K562 (cell line): ENCODE results near the gene TBC1D32. TPM values are rescaled to one million over a fixed set of nuclear protein-coding genes. Genes with fewer than 3 reads are reported as not detected.

Source experiments
- ATAC-seq: fragments of 200-7000 bp; cut with Tn5 transposase; 3 replicates; pipeline ENCODE4 v1.9.1; 2020; ENCODE audit warnings: moderate library complexity
- BruUV-seq: library from RNA; stranded (reverse); fragments of 400-500 nt; replicated peaks from 2 replicates; lab custom pipeline; 2021; lab: Mats Ljungman, UMichigan
- CTCF ChIA-PET: fragments of 300-600 bp; formaldehyde crosslinking; extraction: SDS; loops from one replicate; lab custom pipeline; 2021; ENCODE audit warnings: low intra/inter-chr PET ratio; lab: Yijun Ruan, JAX
- POLR2A ChIA-PET: fragments of 300-600, 350-650 bp; sonication (Branson Sonifier 250); formaldehyde crosslinking; extraction: SDS; loops from one replicate; lab custom pipeline; 2021; ENCODE audit warnings: antibody characterized with exemption, inconsistent platforms; lab: Yijun Ruan, JAX
- DNase-seq, 4 experiments: peaks; one replicate each; pipeline versions ENCODE4 v3.0.0 to v3.0.0-alpha.2; 2011 to 2018; ENCODE audit warnings: low spot score in 3 of 4, mixed read lengths in 3 of 4; ENCODE audit errors: extremely low read depth in 1 of 4
- FAIRE-seq: peaks from 2 replicates; lab custom pipeline; 2011; peaks lifted over from hg19 to GRCh38; lab: Jason Lieb, UNC
- H2AFZ ChIP-seq: 2 replicates; pipeline ENCODE4 v1.6.0; 2011; ENCODE audit warnings: low read depth, low read length, control low read depth, inconsistent platforms
- H3K27ac ChIP-seq: fragments of 200-600 bp; 3 replicates; pipeline ENCODE4 v1.8.0; 2011; ENCODE audit warnings: low read depth, mild to moderate bottlenecking, control low read depth, inconsistent platforms, low read length, moderate library complexity, mixed read lengths; ENCODE audit errors: extremely low read depth
- H3K27me3 ChIP-seq, 2 experiments: fragments of 300-600 bp in 1 of 2; 2 replicates in 1 of 2; 3 replicates in 1 of 2; pipeline versions ENCODE4 v1.6.0 to v1.8.0; 2011; ENCODE audit warnings: inconsistent platforms in 2 of 2, low read length in 2 of 2, mild to moderate bottlenecking in 1 of 2, mixed read lengths in 1 of 2, moderate library complexity in 1 of 2; ENCODE audit not compliant: control insufficient read depth in 2 of 2, insufficient read depth in 2 of 2
- H3K36me3 ChIP-seq: fragments of 300-600 bp; 3 replicates; pipeline ENCODE4 v1.8.0; 2011; ENCODE audit warnings: mild to moderate bottlenecking, low read length, inconsistent platforms; ENCODE audit not compliant: control insufficient read depth, insufficient read depth
- H3K4me1 ChIP-seq, 2 experiments: fragments of 200-600 bp in 1 of 2; replicated peaks in 1 of 2; 2 replicates in 1 of 2; 3 replicates in 1 of 2; pipeline versions ENCODE4 v1.5.1 to v1.8.0; 2011; ENCODE audit warnings: inconsistent platforms in 2 of 2, low read length in 2 of 2, mild to moderate bottlenecking in 1 of 2, mixed read lengths in 1 of 2, moderate library complexity in 1 of 2; ENCODE audit not compliant: control insufficient read depth in 2 of 2, insufficient read depth in 2 of 2
- H3K4me2 ChIP-seq: 2 replicates; pipeline ENCODE4 v1.6.1; 2011; ENCODE audit warnings: low read length, control low read depth, inconsistent platforms, mixed read lengths; ENCODE audit not compliant: insufficient read depth
- H3K4me3 ChIP-seq: fragments of 200-600 bp; sonication (generic), shearing (Covaris generic); 2 replicates; pipeline ENCODE4 v1.5.1; 2016; ENCODE audit warnings: control low read depth, inconsistent platforms
- H3K79me2 ChIP-seq: fragments of 200-600 bp; 3 replicates; pipeline ENCODE4 v1.8.0; 2011; ENCODE audit warnings: low read length, inconsistent platforms; ENCODE audit not compliant: control insufficient read depth, insufficient read depth
- H3K9ac ChIP-seq, 2 experiments: 2 replicates each; pipeline versions ENCODE4 v1.6.0 to v1.6.1; 2011; ENCODE audit warnings: low read depth in 2 of 2, low read length in 2 of 2, control low read depth in 1 of 2, inconsistent platforms in 1 of 2, mild to moderate bottlenecking in 1 of 2, mixed read lengths in 1 of 2; ENCODE audit not compliant: insufficient read depth in 1 of 2
- H3K9me1 ChIP-seq: one replicate; pipeline ENCODE4 v1.6.0; 2011; ENCODE audit warnings: inconsistent platforms, mild to moderate bottlenecking, low read length, moderate library complexity; ENCODE audit not compliant: control insufficient read depth, insufficient read depth
- H3K9me3 ChIP-seq: replicated peaks from 2 replicates; pipeline ENCODE4 v1.5.1; 2011; ENCODE audit warnings: low read depth, low read length, inconsistent platforms; ENCODE audit not compliant: control insufficient read depth, insufficient read depth
- H4K20me1 ChIP-seq: replicated peaks from 2 replicates; pipeline ENCODE4 v1.6.1; 2011; ENCODE audit warnings: low read length, inconsistent platforms, mixed read lengths; ENCODE audit not compliant: control insufficient read depth, insufficient read depth
- CBFA2T2 ChIP-seq: fragments of 450-650 bp; conservative IDR thresholded peaks from 2 replicates; pipeline ENCODE4 v1.6.1; 2017; ENCODE audit warnings: mild to moderate bottlenecking
- CHCHD3 ChIP-seq: fragments of 250-450 bp; sonication (Bioruptor Pico); IDR thresholded peaks from 2 replicates; pipeline ENCODE4 v2.1.2; 2022; ENCODE audit warnings: mild to moderate bottlenecking
- COPS2 ChIP-seq: fragments of 450-650 bp; conservative IDR thresholded peaks from 2 replicates; pipeline ENCODE4 v1.6.1; 2016; ENCODE audit warnings: mild to moderate bottlenecking, moderate library complexity
- FIP1L1 ChIP-seq: fragments of 200-400 bp; formaldehyde crosslinking; IDR thresholded peaks from 2 replicates; pipeline ENCODE4 v1.6.1; 2018; ENCODE audit warnings: mild to moderate bottlenecking, low read depth, low read length; ENCODE audit not compliant: poor library complexity, severe bottlenecking
- HNRNPUL1 ChIP-seq: fragments of 200-400 bp; formaldehyde crosslinking; IDR thresholded peaks from 2 replicates; pipeline ENCODE4 v1.6.1; 2017; ENCODE audit warnings: low read length
- LARP7 ChIP-seq: fragments of 450-650 bp; IDR thresholded peaks from 2 replicates; pipeline ENCODE4 v1.6.1; 2016
- MYNN ChIP-seq, 2 experiments: sonication (generic); formaldehyde crosslinking in 1 of 2; IDR thresholded peaks; 2 replicates each; pipeline versions ENCODE4 v1.5.0 to v1.6.1; 2016 to 2020; ENCODE audit warnings: antibody characterized with exemption in 1 of 2, missing genetic modification reagents in 1 of 2
- PHF21A ChIP-seq: fragments of 450-650 bp; IDR thresholded peaks from 2 replicates; pipeline ENCODE4 v1.6.1; 2017; ENCODE audit warnings: low read depth, borderline replicate concordance
- SRSF9 ChIP-seq: fragments of 200-400 bp; formaldehyde crosslinking; IDR thresholded peaks from 2 replicates; pipeline ENCODE4 v1.6.1; 2017; ENCODE audit warnings: low read depth, low read length, borderline replicate concordance
- ZNF224 ChIP-seq: sonication (generic); formaldehyde crosslinking; IDR thresholded peaks from 2 replicates; pipeline ENCODE4 v1.8.0; 2022; ENCODE audit warnings: mild to moderate bottlenecking, missing genetic modification reagents
- ZNF589 ChIP-seq: fragments of 200-800 bp; sonication (Bioruptor generic); IDR thresholded peaks from 2 replicates; pipeline ENCODE4 v1.6.1; 2016; ENCODE audit warnings: low read depth, missing genetic modification characterization, missing compliant biosample characterization
- ZNF696 ChIP-seq: fragments of 250-450 bp; sonication (Bioruptor Pico); conservative IDR thresholded peaks from 2 replicates; pipeline ENCODE4 v1.4.0; 2020; ENCODE audit warnings: mild to moderate bottlenecking, moderate library complexity
- WGBS: fragments of 100-300 bp; shearing (Covaris generic); methylation state at CpG from one replicate; pipeline ENCODE4 v1.1.6; 2016; ENCODE audit warnings: low coverage, mixed read lengths; ENCODE audit not compliant: insufficient coverage; ENCODE audit errors: missing lambda C conversion rate; 5-methylcytosine and 5-hydroxymethylcytosine counted together
- in situ Hi-C: fragments of 300-500 bp; cut with MboI; formaldehyde crosslinking; loops from 4 replicates; pipeline ENCODE4 v1.15.0; 2018; ENCODE audit warnings: inconsistent platforms, mixed read lengths
- intact Hi-C: fragments of 100-400 bp; cut with micrococcal nuclease; formaldehyde crosslinking; loops from 2 replicates; pipeline ENCODE4 v1.14.2; 2022
- polyA plus RNA-seq, 8 experiments: library from polyadenylated mRNA; depleted of rRNA in 4 of 8; stranded (reverse) in 5 of 8; unstranded in 3 of 8; fragments of >200 nt; fragmentation: Nextera tagmentation in 2 of 8; fragmentation: Illumina TruSeq in 1 of 8; extraction: Ambion mirVana in 2 of 8; extraction: Trizol in 1 of 8; gene quantifications; 2 replicates each; pipeline versions ENCODE4 v1.2.1 to v1.2.3, GENCODE V29; 2011 to 2014; ENCODE audit warnings: inconsistent platforms in 1 of 8, missing spikeins in 1 of 8
- total RNA-seq, 7 experiments: library from RNA; depleted of rRNA in 6 of 7; stranded (reverse); fragments of >200 nt in 6 of 7; fragmentation: Illumina TruSeq in 2 of 7; extraction: Trizol in 2 of 7; gene quantifications; 2 replicates each; pipeline versions ENCODE4 v1.2.1 to v1.2.3, GENCODE V29; 2011 to 2021; ENCODE audit warnings: low replicate concordance in 1 of 7
- TF ChIP-seq, protein P1 (sequence below), 2 experiments: fragments of 450-650 bp in 1 of 2; sonication (generic) in 1 of 2; formaldehyde crosslinking in 1 of 2; IDR thresholded peaks in 1 of 2; conservative IDR thresholded peaks in 1 of 2; 2 replicates each; pipeline versions ENCODE4 v1.6.1 to v1.8.1; 2016 to 2023; ENCODE audit warnings: mild to moderate bottlenecking in 2 of 2, moderate library complexity in 2 of 2, inconsistent platforms in 1 of 2, missing genetic modification reagents in 1 of 2
- TF ChIP-seq, protein P2 (sequence below), 2 experiments: IDR thresholded peaks; 2 replicates each; pipeline ENCODE4 v1.6.1; 2012; ENCODE audit warnings: improper control_type of control experiment in 2 of 2, low read depth in 2 of 2, low read length in 2 of 2, borderline replicate concordance in 1 of 2

TBC1D32 gene
- total and polyA plus RNA-seq, 9 of the 15 experiments (the other 6 are each of a cell fraction or from before 2014, with no cell fraction given), result 2.5 to 9.6 (median 3.9) TPM

DNA sequence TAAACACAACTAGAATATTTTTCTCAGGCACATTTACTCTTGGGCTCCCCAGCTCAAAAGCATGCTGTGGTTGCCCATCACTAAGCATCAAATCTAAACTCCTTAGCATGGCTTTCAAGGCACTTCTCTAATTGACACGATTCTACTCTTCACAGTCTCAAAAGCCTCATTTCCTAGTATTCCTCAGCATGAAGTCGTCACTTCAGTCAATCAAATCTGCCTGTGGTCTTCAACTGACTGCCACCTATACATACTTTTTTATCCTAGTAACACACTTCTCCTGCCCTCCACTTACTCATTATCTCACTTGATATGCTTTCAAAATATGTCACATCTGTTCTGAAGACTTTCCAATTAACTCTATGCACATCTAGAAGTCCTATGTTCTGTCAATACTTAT is 110.3 kb downstream of the TBC1D32 start (continued):
- TF ChIP-seq ZNF696 (CRISPR knock-in tag) (no peak), CHCHD3 (no peak), SRSF9 (no peak), COPS2 (no peak), ZNF224 (CRISPR knock-in tag) (no peak), MYNN (IDR thresholded peaks at IDR 0.05) (no peak), MYNN (CRISPR knock-in tag; IDR thresholded peaks at IDR 0.05) (no peak), PHF21A (no peak), FIP1L1 (no peak), HNRNPUL1 (no peak), LARP7 (no peak)
- TF ChIP-seq, protein P1, sequence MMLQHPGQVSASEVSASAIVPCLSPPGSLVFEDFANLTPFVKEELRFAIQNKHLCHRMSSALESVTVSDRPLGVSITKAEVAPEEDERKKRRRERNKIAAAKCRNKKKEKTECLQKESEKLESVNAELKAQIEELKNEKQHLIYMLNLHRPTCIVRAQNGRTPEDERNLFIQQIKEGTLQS (IDR thresholded peaks at IDR 0.05), result no peak
- TF ChIP-seq, protein P1 (CRISPR knock-in tag; conservative IDR thresholded peaks at IDR 0.05), result no peak

DNA sequence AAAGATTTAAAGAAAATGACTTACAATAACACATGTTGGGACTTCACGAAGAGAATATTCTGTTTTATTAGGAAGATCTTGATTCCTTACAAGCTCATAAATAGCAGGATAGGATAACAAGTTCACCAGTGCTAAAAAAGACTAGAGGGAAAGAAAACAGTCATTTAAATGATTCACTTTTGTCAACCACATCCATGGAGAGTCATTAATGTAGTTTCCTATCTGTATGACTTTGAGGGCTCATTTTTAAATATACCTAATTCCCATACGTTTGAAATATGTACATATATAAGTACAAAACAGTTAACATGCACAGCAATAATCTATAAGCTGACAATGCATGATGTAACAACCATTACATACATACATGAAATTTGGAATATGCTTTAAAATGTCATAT is 111.1 kb downstream of the TBC1D32 start:
- ATAC-seq (no peak), FAIRE-seq (no peak), DNase-seq (no peak)
- Histone ChIP-seq H3K36me3 (no peaks in the 10 kb centered on the region), H3K4me3 (no peak overlapping the region), H3K79me2 (no peaks in the 10 kb centered on the region), H3K9ac (no peak overlapping the region), H3K9me3 (no peaks in the 10 kb centered on the region), H3K4me1 (no peaks in the 10 kb centered on the region), H3K27ac (no peak overlapping the region), H3K27me3 (no peaks in the 10 kb centered on the region), H3K4me2 (no peak overlapping the region), H2AFZ (no peak overlapping the region), H4K20me1 (no peaks in the 10 kb centered on the region), H3K9me1 (no peaks in the 10 kb centered on the region)
- WGBS, result 27% methylated on average over 2 of the region's 2 CpGs
- in situ Hi-C loops (no loop called here), intact Hi-C loops (loop anchor here (2.0 kb wide), 1 partner anchor 168 kb away; no protein-coding TSS in a partner anchor)
- CTCF ChIA-PET, result interaction anchor here (1.6 kb wide), 1 partner anchor 167 kb away, joined by 6 read pairs; no protein-coding TSS in a partner anchor
- BruUV-seq, result no TSS peak
- POLR2A ChIA-PET, result no interaction called here
- TF ChIP-seq, protein P2, sequence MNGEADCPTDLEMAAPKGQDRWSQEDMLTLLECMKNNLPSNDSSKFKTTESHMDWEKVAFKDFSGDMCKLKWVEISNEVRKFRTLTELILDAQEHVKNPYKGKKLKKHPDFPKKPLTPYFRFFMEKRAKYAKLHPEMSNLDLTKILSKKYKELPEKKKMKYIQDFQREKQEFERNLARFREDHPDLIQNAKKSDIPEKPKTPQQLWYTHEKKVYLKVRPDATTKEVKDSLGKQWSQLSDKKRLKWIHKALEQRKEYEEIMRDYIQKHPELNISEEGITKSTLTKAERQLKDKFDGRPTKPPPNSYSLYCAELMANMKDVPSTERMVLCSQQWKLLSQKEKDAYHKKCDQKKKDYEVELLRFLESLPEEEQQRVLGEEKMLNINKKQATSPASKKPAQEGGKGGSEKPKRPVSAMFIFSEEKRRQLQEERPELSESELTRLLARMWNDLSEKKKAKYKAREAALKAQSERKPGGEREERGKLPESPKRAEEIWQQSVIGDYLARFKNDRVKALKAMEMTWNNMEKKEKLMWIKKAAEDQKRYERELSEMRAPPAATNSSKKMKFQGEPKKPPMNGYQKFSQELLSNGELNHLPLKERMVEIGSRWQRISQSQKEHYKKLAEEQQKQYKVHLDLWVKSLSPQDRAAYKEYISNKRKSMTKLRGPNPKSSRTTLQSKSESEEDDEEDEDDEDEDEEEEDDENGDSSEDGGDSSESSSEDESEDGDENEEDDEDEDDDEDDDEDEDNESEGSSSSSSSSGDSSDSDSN (IDR thresholded peaks at IDR 0.05; ENCODE audit: borderline replicate concordance in 1 of 2, low read depth in 2 of 2, low read length in 2 of 2), result no peak
- no peak for TF ChIP-seq CBFA2T2
- TF ChIP-seq ZNF589 (CRISPR knock-in tag), result no peak
